ENCODE data around the gene ANKRD34A. TPM values are rescaled to one million over a fixed set of nuclear protein-coding genes. Genes with fewer than 3 reads are reported as not detected.

Gene ANKRD34A
- total RNA-seq, 4 donors from 2014 or later, result 0.26 to 5.0 (median 0.61) TPM

- Histone ChIP-seq H3K9me3 (no peaks in the 10 kb centered on the region), H3K4me3 (no peak overlapping the region), H3K36me3 (no peaks in the 10 kb centered on the region), H3K27me3 (no peaks in the 10 kb centered on the region), H3K4me1 (peaks cover 8 to 31% of the 10 kb centered on the region in 2 donors), H3K27ac (peak overlapping the region; percentile 96 to 100)
- TF ChIP-seq POLR2A (IDR thresholded peaks at IDR 0.05) (no peak), CTCF (IDR thresholded peaks at IDR 0.05) (no peak)
- peak; percentile 47 to 72 for DNase-seq
- intact Hi-C loops (cut with DNase I; ENCODE audit: low total_unique reads), result no loop called here
Measured at GRCh38 chr1:145983206-145983675, 18.9 kb upstream of the ANKRD34A start.

- Histone ChIP-seq H3K36me3 (no peaks in the 10 kb centered on the region), H3K9me3 (no peaks in the 10 kb centered on the region), H3K4me1 (peaks cover 12 to 31% of the 10 kb centered on the region in 2 donors), H3K27me3 (no peaks in the 10 kb centered on the region), H3K27ac (peak overlapping the region; percentile 96 to 100), H3K4me3 (no peak overlapping the region)
- intact Hi-C loops (cut with DNase I; ENCODE audit: low total_unique reads), result no loop called here
- DNase-seq, result peak; percentile 22 to 63
- TF ChIP-seq POLR2A (IDR thresholded peaks at IDR 0.05) (no peak), CTCF (IDR thresholded peaks at IDR 0.05) (no peak)
Measured at GRCh38 chr1:145982010-145982723, 17.8 kb upstream of the ANKRD34A start.

DNA sequence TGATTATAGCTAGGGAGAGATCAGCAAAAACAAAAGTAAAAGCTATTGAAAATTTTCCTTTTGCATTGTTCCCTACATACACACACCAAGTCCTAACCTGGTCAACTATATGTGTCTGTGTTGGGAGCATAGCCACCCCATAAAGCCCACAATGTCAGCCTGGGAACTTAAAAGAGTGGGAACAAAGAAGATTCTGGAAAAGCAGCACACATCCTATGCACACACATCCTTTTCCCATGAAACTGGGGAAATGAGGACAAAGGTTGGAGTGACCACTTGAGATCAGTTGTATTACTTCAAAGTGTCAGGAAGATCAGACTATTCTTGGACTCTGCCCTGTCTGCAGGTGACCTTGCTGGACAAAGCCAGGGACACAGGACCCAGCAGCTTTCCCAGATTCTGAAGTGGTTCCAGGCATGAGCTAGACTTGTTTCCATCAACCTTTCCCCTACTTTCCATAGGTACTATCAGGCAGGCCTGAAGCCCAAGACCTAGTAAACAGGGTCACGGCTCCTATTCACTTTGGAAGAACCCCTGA, 16.2 kb upstream of the ANKRD34A start:
- peak in 1 of 2 donors; percentile 36 for DNase-seq
- H3K27ac ChIP-seq, result peak overlapping the region; percentile 96 to 100
- no peaks in the 10 kb centered on the region for H3K36me3 ChIP-seq
- TF ChIP-seq CTCF (IDR thresholded peaks at IDR 0.05), result no peak
- no peak for TF ChIP-seq POLR2A (IDR thresholded peaks at IDR 0.05)
- intact Hi-C loops (cut with DNase I; ENCODE audit: low total_unique reads), result no loop called here
- peaks cover 12 to 31% of the 10 kb centered on the region in 2 donors for H3K4me1 ChIP-seq
- H3K4me3 ChIP-seq, result no peak overlapping the region
- H3K9me3 ChIP-seq, result no peaks in the 10 kb centered on the region
- H3K27me3 ChIP-seq, result no peaks in the 10 kb centered on the region

DNA sequence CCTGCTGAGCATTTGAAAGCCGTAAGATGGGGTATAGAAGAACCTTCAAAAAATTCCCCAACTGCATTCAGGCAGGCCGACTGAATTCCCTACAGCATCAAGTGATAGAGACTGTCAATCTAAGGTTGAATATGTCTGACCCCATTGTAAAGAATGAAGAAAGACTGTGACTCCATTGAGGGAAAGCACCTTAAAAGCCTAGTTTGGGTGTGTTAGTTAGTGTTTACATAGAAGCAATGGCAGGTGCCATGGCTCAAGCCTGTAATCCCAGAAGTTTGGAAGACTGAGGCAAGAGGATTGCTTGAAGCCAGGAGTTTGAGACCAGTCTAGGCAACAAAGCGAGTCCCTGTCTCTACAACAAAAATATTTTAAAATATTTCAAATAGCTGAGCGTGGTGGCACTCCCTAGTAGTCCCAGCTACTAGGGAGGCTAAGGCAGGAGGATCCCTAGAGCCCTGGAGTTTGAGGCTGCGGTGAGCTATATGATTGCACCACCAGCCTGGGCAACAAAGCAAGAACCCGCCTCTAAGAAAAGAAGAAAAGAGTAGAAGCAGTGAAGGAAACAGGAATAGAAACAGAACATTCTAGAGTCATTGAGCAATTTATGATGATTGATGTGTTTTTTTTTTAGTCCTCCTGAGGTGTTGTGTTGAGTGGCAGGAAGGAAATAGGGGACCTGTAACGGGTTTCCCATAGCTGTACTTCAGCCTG, 15.5 kb upstream of the ANKRD34A start:
- no peaks in the 10 kb centered on the region for H3K9me3 ChIP-seq
- H3K27me3 ChIP-seq, result no peaks in the 10 kb centered on the region
- intact Hi-C loops (cut with DNase I; ENCODE audit: low total_unique reads), result loop anchor here (5.0 kb wide), 1 partner anchor 32 kb away; no protein-coding TSS in a partner anchor
- DNase-seq, result no peak
- H3K4me1 ChIP-seq, result peaks cover 12 to 27% of the 10 kb centered on the region in 2 donors
- TF ChIP-seq POLR2A (IDR thresholded peaks at IDR 0.05) (peak in 1 of 2 donors; percentile 1), CTCF (IDR thresholded peaks at IDR 0.05) (no peak)
- H3K27ac ChIP-seq, result peak overlapping the region; percentile 96 to 100
- H3K36me3 ChIP-seq, result no peaks in the 10 kb centered on the region
- peak overlapping the region in 1 of 2 donors; percentile 28 for H3K4me3 ChIP-seq

Data from uterus (tissue), 4 donors.